H9 (cell line): ENCODE data around the gene NCAM2. TPM values are rescaled to one million over a fixed set of nuclear protein-coding genes. Genes with fewer than 3 reads are reported as not detected.

Experiments
- DNase-seq: peaks from one replicate; pipeline ENCODE4 v3.0.0-alpha.2; 2017
- H2AFZ ChIP-seq: one replicate; pipeline ENCODE4 v1.6.1; 2013; ENCODE audit warnings: mild to moderate bottlenecking, low read length, control low read depth, moderate library complexity
- H2AK5ac ChIP-seq: 2 replicates; pipeline ENCODE4 v1.6.1; 2013; ENCODE audit warnings: low read length, control low read depth, mixed read lengths; ENCODE audit not compliant: insufficient read length
- H2BK120ac ChIP-seq: one replicate; pipeline ENCODE4 v1.6.1; 2013; ENCODE audit warnings: low read depth, mild to moderate bottlenecking, low read length, control low read depth, inconsistent platforms; ENCODE audit not compliant: poor library complexity, severe bottlenecking
- H2BK12ac ChIP-seq: 2 replicates; pipeline ENCODE4 v1.6.1; 2013; ENCODE audit warnings: low read length, control low read depth, mixed read lengths, low read depth; ENCODE audit not compliant: insufficient read length
- H2BK15ac ChIP-seq: 2 replicates; pipeline ENCODE4 v1.6.1; 2013; ENCODE audit warnings: low read depth, low read length, control low read depth
- H2BK20ac ChIP-seq: one replicate; pipeline ENCODE4 v1.6.1; 2013; ENCODE audit warnings: low read depth, mild to moderate bottlenecking, low read length, control low read depth, inconsistent platforms; ENCODE audit not compliant: poor library complexity, severe bottlenecking
- H2BK5ac ChIP-seq: 2 replicates; pipeline ENCODE4 v1.6.1; 2013; ENCODE audit warnings: low read length, control low read depth, mixed read lengths; ENCODE audit not compliant: insufficient read length
- H3K14ac ChIP-seq: 2 replicates; pipeline ENCODE4 v1.6.1; 2013; ENCODE audit warnings: low read length, control low read depth; ENCODE audit not compliant: insufficient read depth
- H3K18ac ChIP-seq: 2 replicates; pipeline ENCODE4 v1.6.1; 2013; ENCODE audit warnings: low read depth, mild to moderate bottlenecking, mixed read lengths, low read length, control low read depth; ENCODE audit not compliant: insufficient read length
- H3K23ac ChIP-seq: 2 replicates; pipeline ENCODE4 v1.6.1; 2013; ENCODE audit warnings: low read length, control low read depth, mixed read lengths, low read depth; ENCODE audit not compliant: insufficient read length
- H3K23me2 ChIP-seq: 2 replicates; pipeline ENCODE4 v1.6.1; 2013; ENCODE audit warnings: low read depth, mild to moderate bottlenecking, mixed read lengths, low read length, control low read depth; ENCODE audit not compliant: insufficient read length, poor library complexity, severe bottlenecking
- H3K27ac ChIP-seq: 2 replicates; pipeline ENCODE4 v1.5.1; 2013; ENCODE audit warnings: low read length, control low read depth, mixed read lengths, low read depth; ENCODE audit not compliant: insufficient read length
- H3K27me3 ChIP-seq: 2 replicates; pipeline ENCODE4 v1.6.1; 2013; ENCODE audit warnings: low read length, control low read depth, inconsistent platforms; ENCODE audit not compliant: insufficient read depth
- H3K4ac ChIP-seq: 2 replicates; pipeline ENCODE4 v1.6.1; 2013; ENCODE audit warnings: low read depth, mild to moderate bottlenecking, control low read depth, inconsistent platforms, low read length, moderate library complexity
- H3K4me1 ChIP-seq: 2 replicates; pipeline ENCODE4 v1.6.1; 2013; ENCODE audit warnings: low read length, control low read depth, inconsistent platforms; ENCODE audit not compliant: insufficient read depth
- H3K4me2 ChIP-seq: 2 replicates; pipeline ENCODE4 v1.6.1; 2013; ENCODE audit warnings: low read length, control low read depth, mixed read lengths; ENCODE audit not compliant: insufficient read length, insufficient read depth
- H3K56ac ChIP-seq: 2 replicates; pipeline ENCODE4 v1.6.1; 2013; ENCODE audit warnings: low read depth, mild to moderate bottlenecking, mixed read lengths, low read length, control low read depth; ENCODE audit not compliant: insufficient read length
- H3K79me1 ChIP-seq: 2 replicates; pipeline ENCODE4 v1.6.1; 2013; ENCODE audit warnings: low read depth, mild to moderate bottlenecking, moderate library complexity, low read length, control low read depth, inconsistent platforms; ENCODE audit not compliant: insufficient read depth, poor library complexity, severe bottlenecking
- H3K79me2 ChIP-seq: 2 replicates; pipeline ENCODE4 v1.6.1; 2013; ENCODE audit warnings: low read length, control low read depth, inconsistent platforms; ENCODE audit not compliant: insufficient read depth
- H3K9ac ChIP-seq: 2 replicates; pipeline ENCODE4 v1.6.1; 2013; ENCODE audit warnings: low read length, control low read depth, mixed read lengths; ENCODE audit not compliant: insufficient read length; ENCODE audit errors: extremely low read depth
- H3K9me3 ChIP-seq: one replicate; pipeline ENCODE4 v1.6.1; 2013; ENCODE audit warnings: low read depth, low read length, inconsistent platforms; ENCODE audit not compliant: control insufficient read depth
- H3T11ph ChIP-seq: one replicate; pipeline ENCODE4 v1.6.1; 2013; ENCODE audit warnings: mild to moderate bottlenecking, low read length, control low read depth, inconsistent platforms
- H4K20me1 ChIP-seq: one replicate; pipeline ENCODE4 v1.6.1; 2013; ENCODE audit not compliant: control insufficient read depth, insufficient read length, insufficient read depth
- H4K5ac ChIP-seq: 2 replicates; pipeline ENCODE4 v1.6.1; 2013; ENCODE audit warnings: low read depth, mild to moderate bottlenecking, mixed read lengths, low read length, control low read depth; ENCODE audit not compliant: insufficient read length
- H4K8ac ChIP-seq: replicated peaks from 2 replicates; pipeline ENCODE4 v1.6.1; 2013; ENCODE audit warnings: low read length, control low read depth, mixed read lengths, low read depth; ENCODE audit not compliant: insufficient read length
- H4K91ac ChIP-seq: 2 replicates; pipeline ENCODE4 v1.6.1; 2013; ENCODE audit warnings: low read depth, mild to moderate bottlenecking, moderate library complexity, mixed read lengths, low read length, control low read depth; ENCODE audit not compliant: insufficient read length
- H3K27ac Mint-ChIP-seq, 3 experiments: 2 replicates in 2 of 3; 3 replicates in 1 of 3; pipeline ENCODE4 v1.8.0; 2020 to 2021; ENCODE audit warnings: mixed read lengths in 3 of 3, mild to moderate bottlenecking in 1 of 3, moderate library complexity in 1 of 3
- H3K27me3 Mint-ChIP-seq: 2 replicates; pipeline ENCODE4 v1.8.0; 2021; ENCODE audit warnings: low read depth, mild to moderate bottlenecking, moderate library complexity, mixed read lengths
- H3K36me3 Mint-ChIP-seq, 3 experiments: 2 replicates in 2 of 3; 3 replicates in 1 of 3; pipeline ENCODE4 v1.8.0; 2020 to 2021; ENCODE audit warnings: low read depth in 3 of 3, mixed read lengths in 3 of 3; ENCODE audit not compliant: insufficient read depth in 1 of 3
- H3K4me1 Mint-ChIP-seq, 2 experiments: 2 replicates each; pipeline ENCODE4 v1.8.0; 2020; ENCODE audit warnings: mixed read lengths in 2 of 2
- H3K4me3 Mint-ChIP-seq, 2 experiments: 2 replicates in 1 of 2; 3 replicates in 1 of 2; pipeline ENCODE4 v1.8.0; 2020 to 2021; ENCODE audit warnings: mild to moderate bottlenecking in 2 of 2, mixed read lengths in 2 of 2, moderate library complexity in 1 of 2
- H3K9me3 Mint-ChIP-seq, 2 experiments: 2 replicates in 1 of 2; 3 replicates in 1 of 2; pipeline ENCODE4 v1.8.0; 2020; ENCODE audit warnings: mild to moderate bottlenecking in 2 of 2, mixed read lengths in 2 of 2, moderate library complexity in 1 of 2
- WGBS: extraction: QIAGEN DNeasy Blood & Tissue Kit; methylation state at CpG from one replicate; pipeline ENCODE4 v1.1.7; 2013; ENCODE audit warnings: missing lambda C conversion rate, low lambda C conversion rate, mixed read lengths; ENCODE audit not compliant: insufficient read length; ENCODE audit errors: extremely low coverage; 5-methylcytosine and 5-hydroxymethylcytosine counted together
- total RNA-seq: library from RNA; stranded (reverse); gene quantifications from 2 replicates; pipeline ENCODE4 v1.2.1, GENCODE V29; 2021
- TF ChIP-seq, protein P1 (sequence below): fragments of 200-600 bp; sonication (generic); conservative IDR thresholded peaks from 3 replicates; pipeline ENCODE4 v1.8.0; 2021; ENCODE audit warnings: antibody characterized with exemption, mild to moderate bottlenecking

NCAM2 gene
- total RNA-seq, 1 experiment from 2014 or later, result 2.2 TPM

DNA sequence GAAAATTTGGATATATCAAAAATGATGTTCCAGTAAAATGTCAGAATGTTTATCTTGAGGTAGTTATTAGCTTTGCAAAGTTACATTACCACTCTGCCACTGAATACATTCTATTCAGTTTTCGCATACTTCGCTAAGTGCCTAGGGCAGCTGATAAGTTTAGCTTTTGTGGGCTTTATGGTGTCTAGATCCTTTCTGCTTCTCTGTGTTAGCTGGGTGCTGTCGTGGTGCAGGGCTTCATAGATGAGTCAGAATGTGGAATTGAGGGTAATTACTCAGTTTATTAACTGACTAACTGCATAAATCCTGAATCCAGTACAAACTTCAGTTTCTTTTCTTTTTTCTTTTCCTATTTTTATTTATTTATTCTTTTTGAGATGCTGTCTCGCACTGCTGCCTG, 21.5 kb downstream of the NCAM2 start:
- Histone ChIP-seq H2AFZ (no peak overlapping the region), H3K79me2 (no peaks in the 10 kb centered on the region), H2BK15ac (no peak overlapping the region; the same call in 1 of the 2 replicates), H2BK20ac (no peak overlapping the region), H3K4me1 (peaks cover 3% of the 10 kb centered on the region; the same call in 1 of the 2 replicates), H3K27me3 (no peaks in the 10 kb centered on the region), H3K27ac (no peak overlapping the region), H4K8ac (no peak overlapping the region), H3K4ac (no peak overlapping the region), H3K18ac (no peak overlapping the region), H2BK5ac (no peak overlapping the region), H2BK12ac (no peak overlapping the region), H3K4me2 (no peak overlapping the region), H3K23me2 (no peaks in the 10 kb centered on the region), H3K9me3 (no peaks in the 10 kb centered on the region), H3K23ac (no peak overlapping the region), H2AK5ac (no peak overlapping the region), H3T11ph (no peak overlapping the region), H3K56ac (no peak overlapping the region), H4K91ac (no peak overlapping the region), H3K9ac (no peak overlapping the region), H2BK120ac (no peak overlapping the region), H4K20me1 (no peaks in the 10 kb centered on the region), H3K14ac (no peak overlapping the region), H4K5ac (no peak overlapping the region), H3K79me1 (no peaks in the 10 kb centered on the region)
- H3K9me3 Mint-ChIP-seq, result no peaks in the 10 kb centered on the region
- no peak for DNase-seq
- 0 out of 7 replicates have a peak overlapping the region, but pooled peaks of 1 of the 3 experiments have one; percentile 57 for H3K27ac Mint-ChIP-seq
- no CpG with 5 or more reads among the region's 4 CpGs for WGBS
- peaks cover 22 to 26% of the 10 kb centered on the region in 2 experiments for H3K4me1 Mint-ChIP-seq
- TF ChIP-seq, protein P1, sequence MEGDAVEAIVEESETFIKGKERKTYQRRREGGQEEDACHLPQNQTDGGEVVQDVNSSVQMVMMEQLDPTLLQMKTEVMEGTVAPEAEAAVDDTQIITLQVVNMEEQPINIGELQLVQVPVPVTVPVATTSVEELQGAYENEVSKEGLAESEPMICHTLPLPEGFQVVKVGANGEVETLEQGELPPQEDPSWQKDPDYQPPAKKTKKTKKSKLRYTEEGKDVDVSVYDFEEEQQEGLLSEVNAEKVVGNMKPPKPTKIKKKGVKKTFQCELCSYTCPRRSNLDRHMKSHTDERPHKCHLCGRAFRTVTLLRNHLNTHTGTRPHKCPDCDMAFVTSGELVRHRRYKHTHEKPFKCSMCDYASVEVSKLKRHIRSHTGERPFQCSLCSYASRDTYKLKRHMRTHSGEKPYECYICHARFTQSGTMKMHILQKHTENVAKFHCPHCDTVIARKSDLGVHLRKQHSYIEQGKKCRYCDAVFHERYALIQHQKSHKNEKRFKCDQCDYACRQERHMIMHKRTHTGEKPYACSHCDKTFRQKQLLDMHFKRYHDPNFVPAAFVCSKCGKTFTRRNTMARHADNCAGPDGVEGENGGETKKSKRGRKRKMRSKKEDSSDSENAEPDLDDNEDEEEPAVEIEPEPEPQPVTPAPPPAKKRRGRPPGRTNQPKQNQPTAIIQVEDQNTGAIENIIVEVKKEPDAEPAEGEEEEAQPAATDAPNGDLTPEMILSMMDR, result no peak
- no peaks in the 10 kb centered on the region for H3K27me3 Mint-ChIP-seq
- peaks cover 0 to 2% (median 0%) of the 10 kb centered on the region in 3 experiments; a peak in 2 of 7 replicates for H3K36me3 Mint-ChIP-seq
- no peak overlapping the region for H3K4me3 Mint-ChIP-seq
